Measurements from ENCODE around the gene AGA.

AGA gene

GRCh38 chr4:177446586-177446985 lies 4.3 kb upstream of the AGA start:
- DNase-seq = no peak

DNA sequence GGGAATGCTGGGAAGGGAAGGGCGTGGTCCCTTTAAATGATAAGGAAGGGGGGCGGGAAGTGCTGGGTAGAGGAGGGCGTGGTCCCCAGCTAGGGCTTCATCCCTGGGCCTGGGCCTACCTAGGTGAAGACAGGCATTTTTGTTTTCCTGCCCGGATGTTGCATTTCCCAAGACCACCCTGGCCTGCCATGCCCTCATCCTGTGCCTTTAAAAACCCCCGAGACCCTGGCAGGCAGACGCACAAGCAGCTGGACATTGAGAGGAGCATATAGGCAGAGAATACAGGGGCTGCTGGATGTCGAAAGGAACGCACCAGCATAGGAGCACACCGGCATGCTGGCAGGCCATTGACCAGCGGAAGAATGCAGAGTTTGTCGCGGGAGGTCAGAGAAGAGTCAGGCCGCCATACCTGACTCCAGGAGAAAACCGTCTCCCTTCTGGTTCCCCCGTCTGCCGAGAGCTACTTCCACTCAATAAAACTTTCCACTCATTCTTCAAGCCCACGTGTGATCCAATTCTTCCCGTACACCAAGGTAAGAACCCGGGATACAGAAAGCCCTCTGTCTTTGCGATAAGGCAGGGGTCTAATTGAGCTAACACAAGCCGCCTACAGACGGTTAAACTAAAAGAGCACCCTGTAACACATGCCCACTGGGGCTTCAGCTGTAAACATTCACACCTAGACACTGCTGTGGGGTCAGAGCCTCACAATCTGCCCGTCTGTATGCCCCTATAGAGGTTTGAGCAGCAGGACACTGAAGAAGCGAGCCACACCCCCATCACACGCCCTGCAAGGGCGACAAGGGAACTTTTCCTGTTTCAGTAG lies 2.9 kb upstream of the AGA start:
- DNase-seq = no peak

- DNase-seq = no peak
Observed at GRCh38 chr4:177441061-177441802, 1.0 kb downstream of the AGA start.

GRCh38 chr4:177436456-177436855 lies 5.8 kb downstream of the AGA start:
- DNase-seq = no peak

DNA sequence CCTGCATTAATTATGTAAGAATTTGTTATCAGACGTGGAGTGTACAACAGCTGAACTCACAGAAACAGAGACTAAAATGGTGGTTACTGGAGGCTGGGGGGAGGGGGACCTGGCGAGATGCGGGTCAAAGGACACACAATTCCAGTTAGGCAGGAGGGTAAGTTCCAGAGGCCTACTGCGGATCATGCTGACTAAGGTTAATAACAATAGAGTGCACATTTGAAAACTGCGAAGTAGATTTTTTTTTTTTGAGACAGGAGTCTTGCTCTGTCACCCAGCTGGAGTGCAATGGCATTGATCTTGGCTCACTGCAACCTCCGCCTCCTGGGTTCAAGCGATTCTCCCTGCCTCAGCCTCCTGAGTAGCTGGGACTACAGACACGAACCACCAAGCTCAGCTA lies 7.6 kb downstream of the AGA start:
- DNase-seq = no peak

DNA sequence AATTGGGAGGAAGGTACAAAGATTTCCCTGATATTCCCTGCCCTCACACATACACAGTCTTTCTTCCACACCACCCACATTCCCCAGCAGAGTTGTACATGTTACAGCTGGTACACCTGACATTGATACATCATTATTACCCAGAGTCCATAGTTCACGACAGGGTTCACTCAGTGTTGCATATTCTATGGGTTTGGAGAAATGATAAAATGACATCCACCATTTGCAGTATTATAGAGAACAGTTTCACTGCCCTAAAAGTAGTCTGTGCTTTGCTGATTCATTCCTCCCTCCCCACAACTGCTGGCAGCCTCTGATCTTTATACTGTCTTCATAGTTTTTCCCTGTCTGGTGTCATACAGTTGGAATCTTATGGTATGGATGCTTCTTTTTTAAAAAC lies 15.0 kb downstream of the AGA start:
- no peak for DNase-seq

DNA sequence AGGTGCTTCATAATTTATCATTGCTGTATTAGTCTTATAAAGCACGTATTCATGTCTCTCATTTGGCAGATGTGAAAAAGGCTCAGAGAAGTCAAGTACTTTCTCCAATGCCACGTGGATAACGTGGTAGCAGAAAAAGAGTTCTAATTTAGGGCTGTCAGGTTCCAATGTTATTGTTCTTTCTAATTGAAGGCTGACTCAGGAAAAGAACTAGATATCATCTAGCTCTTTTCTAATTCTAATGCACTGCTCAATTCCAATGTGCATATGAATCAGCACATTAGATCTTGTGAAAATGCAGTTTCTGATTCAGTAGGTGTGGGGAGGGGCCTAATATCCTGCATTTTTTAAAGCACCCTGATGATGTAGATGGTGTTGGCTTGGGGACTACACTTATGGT lies 22.8 kb downstream of the AGA start:
- no peak for DNase-seq

DNA sequence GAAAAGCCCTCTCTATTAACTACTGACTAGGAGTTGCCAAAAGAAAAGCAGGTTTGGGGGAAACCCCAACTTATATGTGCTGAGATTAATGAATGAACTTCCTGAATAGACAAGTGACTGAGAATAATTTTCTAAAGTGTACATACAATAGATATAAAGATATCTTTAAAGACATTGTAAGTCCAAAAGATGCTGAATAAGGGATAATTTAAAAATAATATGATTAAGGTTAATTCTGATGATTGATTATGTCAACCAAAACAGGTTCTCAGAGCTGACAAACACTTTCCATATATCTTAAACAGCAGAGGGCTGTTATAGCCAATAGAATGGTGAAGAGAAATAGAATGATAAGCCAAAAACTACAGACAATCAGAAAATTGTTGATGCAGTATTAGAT lies 28.6 kb downstream of the AGA start:
- no peak for DNase-seq

DNA sequence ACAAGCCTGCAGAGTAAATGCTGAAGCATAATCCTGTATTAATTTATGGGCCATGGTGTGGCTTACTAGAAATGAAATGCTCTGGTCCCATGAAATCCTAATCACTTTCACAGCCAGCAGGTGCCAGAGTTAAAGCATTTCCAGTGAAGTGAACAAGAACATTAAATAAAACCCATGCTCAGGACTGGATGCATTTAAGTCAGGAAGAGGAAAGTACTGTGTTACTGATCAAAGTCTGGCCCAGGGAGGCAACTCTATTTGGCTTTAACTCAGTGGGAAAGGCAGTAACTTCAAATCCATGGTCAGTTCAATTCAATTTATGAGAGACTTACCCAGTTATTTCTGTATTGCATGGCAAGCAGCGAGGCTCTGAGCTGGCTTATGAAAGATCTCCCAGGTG lies 29.2 kb downstream of the AGA start:
- no peak for DNase-seq

GRCh38 chr4:177411996-177412395 lies 30.2 kb downstream of the AGA start:
- DNase-seq = no peak

- DNase-seq = no peak
Observed at GRCh38 chr4:177410566-177410965, 31.7 kb downstream of the AGA start.

- DNase-seq = no peak
Observed at GRCh38 chr4:177408023-177408422, 34.2 kb downstream of the AGA start.

- no peak for DNase-seq
Observed at GRCh38 chr4:177405508-177405907, 36.7 kb downstream of the AGA start.

- no peak for DNase-seq
Observed at GRCh38 chr4:177404986-177405385, 37.3 kb downstream of the AGA start.

GRCh38 chr4:177404342-177404741 lies 37.9 kb downstream of the AGA start:
- DNase-seq = no peak

GRCh38 chr4:177403746-177404145 lies 38.5 kb downstream of the AGA start:
- no peak for DNase-seq

GRCh38 chr4:177401658-177402273 lies 40.5 kb downstream of the AGA start:
- no peak for DNase-seq

DNA sequence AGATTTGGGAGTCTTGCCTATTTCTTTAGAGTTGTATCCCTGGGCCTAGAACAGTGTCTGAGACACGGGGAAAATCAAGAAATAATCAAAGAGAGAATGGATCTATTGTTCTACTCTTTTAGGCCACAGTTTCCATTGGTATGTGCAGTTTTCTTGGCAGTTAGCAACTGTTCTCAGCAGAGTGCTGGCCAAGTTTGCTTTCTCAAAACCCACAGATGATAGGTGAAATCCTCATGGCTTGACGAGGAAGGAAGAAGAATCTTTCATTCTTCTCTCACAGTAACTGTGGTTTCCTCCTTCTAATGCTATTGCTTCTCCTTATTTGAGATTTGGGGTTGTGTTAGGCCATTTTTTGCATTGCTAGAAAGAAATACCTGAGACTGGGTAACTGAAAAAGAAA lies 42.2 kb downstream of the AGA start:
- DNase-seq = no peak

- no peak for DNase-seq
Observed at GRCh38 chr4:177396352-177396751, 45.9 kb downstream of the AGA start.

DNA sequence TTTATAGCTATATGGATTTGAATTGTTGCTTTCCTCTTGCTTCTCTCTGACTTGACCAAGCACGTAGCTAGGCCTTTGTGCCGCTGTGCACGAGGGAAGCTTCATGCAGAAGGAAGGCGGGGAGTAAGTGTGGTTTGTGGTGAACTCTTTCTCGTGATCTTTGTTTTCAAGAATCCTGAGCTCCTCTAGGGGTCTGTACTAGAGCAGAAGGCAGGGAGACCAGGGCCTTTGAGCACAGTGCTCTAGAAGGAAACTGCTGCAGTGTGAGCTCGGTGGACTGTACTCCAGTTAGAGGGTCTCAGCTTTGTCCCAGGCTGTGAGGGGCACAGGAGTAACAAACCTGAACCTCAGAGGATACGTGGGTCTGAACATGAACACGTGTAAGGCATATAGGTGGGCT lies 49.0 kb downstream of the AGA start:
- DNase-seq = no peak

- DNase-seq = no peak
Observed at GRCh38 chr4:177391953-177392352, 50.3 kb downstream of the AGA start.

- DNase-seq = no peak
Observed at GRCh38 chr4:177391287-177391686, 51.0 kb downstream of the AGA start.

GRCh38 chr4:177386278-177386815 lies 55.9 kb downstream of the AGA start:
- no peak for DNase-seq
